Right cardiac atrium (tissue), 5 donors: ENCODE measurements around the gene OR6N2. TPM values are rescaled to one million over a fixed set of nuclear protein-coding genes. Genes with fewer than 3 reads are reported as not detected.

ENCODE experiments used
- ATAC-seq, 2 donors: fragments of 200-7000 bp; cut with Tn5 transposase; one replicate each; pipeline versions ENCODE4 v1.8.0 to v1.9.1; 2020; ENCODE audit warnings: moderate library complexity in 2 of 2, mild to moderate bottlenecking in 1 of 2
- DNase-seq, 3 donors: peaks; one replicate each; pipeline ENCODE4 v3.0.0-alpha.2; 2020
- H3K27ac ChIP-seq: one replicate; pipeline ENCODE4 v1.5.1; 2013; ENCODE audit warnings: mild to moderate bottlenecking, low read length, control low read depth, moderate library complexity
- H3K27me3 ChIP-seq: one replicate; pipeline ENCODE4 v1.6.1; 2013; ENCODE audit not compliant: control insufficient read depth, insufficient read depth
- H3K4me1 ChIP-seq: one replicate; pipeline ENCODE4 v1.6.1; 2013; ENCODE audit warnings: low read length; ENCODE audit not compliant: control insufficient read depth, insufficient read depth
- H3K4me3 ChIP-seq: one replicate; pipeline ENCODE4 v1.5.1; 2013; ENCODE audit warnings: low read length, control low read depth
- H3K9me3 ChIP-seq: one replicate; pipeline ENCODE4 v1.6.1; 2013; ENCODE audit warnings: low read length; ENCODE audit not compliant: control insufficient read depth
- WGBS: extraction: QIAGEN DNeasy Blood & Tissue Kit; methylation state at CpG from one replicate; pipeline ENCODE4 v1.1.7; 2013; 5-methylcytosine and 5-hydroxymethylcytosine counted together
- intact Hi-C, 4 donors: fragments of 100-400 bp; cut with DNase I; formaldehyde crosslinking; loops; one replicate each; pipeline versions ENCODE4 v1.11.0 to v1.14.0; 2022 to 2023
- polyA plus RNA-seq: library from polyadenylated mRNA; stranded (reverse); fragments of 200-250 nt; gene quantifications from one replicate; pipeline ENCODE4 v1.2.3, GENCODE V29; 2013
- total RNA-seq, 4 donors: library from RNA; stranded (reverse); fragmentation: NEBNext Ultra II Directional; extraction: Animal tissue kit (Norgen Biotek cat#: 25700); gene quantifications; one replicate each; pipeline ENCODE4 v1.2.1, GENCODE V29; 2021
- donor health status: healthy with polysubstance abuse.
- donor health status: DM: no; HTN: yes; CAD: no.
- donor health status: DM: no; HTN: no; CAD: no.
- donor health status: DM: no; HTN: yes; CAD: no; lungs with severe emphysema.
- donor health status: DM: yes; HTN: yes; CAD: no.

OR6N2 gene
- total and polyA plus RNA-seq, 5 donors, result not detected

- Histone ChIP-seq H3K9me3 (no peaks in the 10 kb centered on the region), H3K4me1 (no peaks in the 10 kb centered on the region), H3K27ac (no peak overlapping the region), H3K4me3 (no peak overlapping the region), H3K27me3 (no peaks in the 10 kb centered on the region)
- intact Hi-C loops, result no loop called here
- peak in 1 of 2 donors; percentile 11 for ATAC-seq
- DNase-seq, result peak in 1 of 3 donors; percentile 37
- 90% methylated on average over 9 of the region's 9 CpGs for WGBS
Measured at GRCh38 chr1:158752155-158752712, 28.8 kb downstream of the OR6N2 start.

- DNase-seq, result no peak
- intact Hi-C loops, result no loop called here
Measured at GRCh38 chr1:158735848-158736247, 45.2 kb downstream of the OR6N2 start.

GRCh38 chr1:158732524-158732923 is 48.5 kb downstream of the OR6N2 start:
- WGBS, result 61% methylated on average over 2 of the region's 2 CpGs

More at GRCh38 chr1:158735848-158736247, 45.2 kb downstream of the OR6N2 start:
- H3K4me3 ChIP-seq, result no peak overlapping the region
- no peaks in the 10 kb centered on the region for H3K4me1 ChIP-seq
- H3K27me3 ChIP-seq, result no peaks in the 10 kb centered on the region
- no peak overlapping the region for H3K27ac ChIP-seq
- no peaks in the 10 kb centered on the region for H3K9me3 ChIP-seq
- no peak for ATAC-seq

GRCh38 chr1:158731707-158732106 is 49.3 kb downstream of the OR6N2 start:
- DNase-seq (no peak), ATAC-seq (no peak)
- intact Hi-C loops, result no loop called here
- Histone ChIP-seq H3K4me1 (no peaks in the 10 kb centered on the region), H3K4me3 (no peak overlapping the region), H3K9me3 (no peaks in the 10 kb centered on the region), H3K27me3 (no peaks in the 10 kb centered on the region), H3K27ac (no peak overlapping the region)
- WGBS, result 88% methylated on average over 4 of the region's 4 CpGs

More at GRCh38 chr1:158732524-158732923, 48.5 kb downstream of the OR6N2 start:
- ATAC-seq (no peak), DNase-seq (no peak)
- no peak overlapping the region for H3K4me3 ChIP-seq
- no peaks in the 10 kb centered on the region for H3K9me3 ChIP-seq
- H3K27ac ChIP-seq, result no peak overlapping the region
- H3K4me1 ChIP-seq, result no peaks in the 10 kb centered on the region
- no peaks in the 10 kb centered on the region for H3K27me3 ChIP-seq
- intact Hi-C loops, result no loop called here

- ATAC-seq, result no peak
- DNase-seq, result no peak
- Histone ChIP-seq H3K27ac (no peak overlapping the region), H3K27me3 (no peaks in the 10 kb centered on the region), H3K4me3 (no peak overlapping the region), H3K9me3 (no peaks in the 10 kb centered on the region), H3K4me1 (no peaks in the 10 kb centered on the region)
- WGBS, result 77% methylated on average over 4 of the region's 4 CpGs
- intact Hi-C loops, result no loop called here
Measured at GRCh38 chr1:158730453-158730852, 50.6 kb downstream of the OR6N2 start.

GRCh38 chr1:158728510-158729225 is 52.3 kb downstream of the OR6N2 start:
- no peaks in the 10 kb centered on the region for H3K4me1 ChIP-seq
- 59% methylated on average over 3 of the region's 3 CpGs for WGBS
- H3K27ac ChIP-seq, result no peak overlapping the region
- H3K4me3 ChIP-seq, result no peak overlapping the region
- H3K9me3 ChIP-seq, result no peaks in the 10 kb centered on the region
- intact Hi-C loops, result no loop called here
- no peak for DNase-seq
- no peaks in the 10 kb centered on the region for H3K27me3 ChIP-seq
- ATAC-seq, result no peak

GRCh38 chr1:158724442-158724841 is 56.6 kb downstream of the OR6N2 start:
- intact Hi-C loops, result no loop called here
- no peak for ATAC-seq
- no peaks in the 10 kb centered on the region for H3K9me3 ChIP-seq
- no peaks in the 10 kb centered on the region for H3K4me1 ChIP-seq
- 95% methylated on average over 5 of the region's 5 CpGs for WGBS
- no peak for DNase-seq
- no peak overlapping the region for H3K27ac ChIP-seq
- no peaks in the 10 kb centered on the region for H3K27me3 ChIP-seq
- H3K4me3 ChIP-seq, result no peak overlapping the region

Other genes starting within 250 kb of the OR6N2 start
- not detected for gene OR6Y1, start 226.8 kb downstream of the OR6N2 start, total RNA-seq
- gene OR6Y1, start 226.8 kb downstream of the OR6N2 start, polyA plus RNA-seq, result not detected
- not detected for gene OR6P1, start 210.6 kb downstream of the OR6N2 start, total RNA-seq
- not detected for gene OR6P1, start 210.6 kb downstream of the OR6N2 start, polyA plus RNA-seq
- gene OR10X1, start 201.3 kb downstream of the OR6N2 start, total RNA-seq, result not detected
- not detected for gene OR10X1, start 201.3 kb downstream of the OR6N2 start, polyA plus RNA-seq
- gene OR10Z1, start 175.9 kb downstream of the OR6N2 start, total RNA-seq, result not detected
- gene OR10Z1, start 175.9 kb downstream of the OR6N2 start, polyA plus RNA-seq, result not detected
- gene SPTA1, start 94.5 kb downstream of the OR6N2 start, total RNA-seq, result not detected
- not detected for gene SPTA1, start 94.5 kb downstream of the OR6N2 start, polyA plus RNA-seq
- gene OR6K2, start 80.6 kb downstream of the OR6N2 start, total RNA-seq, result not detected
- gene OR6K2, start 80.6 kb downstream of the OR6N2 start, polyA plus RNA-seq, result not detected
- not detected for gene OR6K3, start 60.5 kb downstream of the OR6N2 start, total RNA-seq
- not detected for gene OR6K3, start 60.5 kb downstream of the OR6N2 start, polyA plus RNA-seq
- gene OR6K6, start 26.5 kb downstream of the OR6N2 start, total RNA-seq, result not detected
- not detected for gene OR6K6, start 26.5 kb downstream of the OR6N2 start, polyA plus RNA-seq
- not detected for gene OR6N1, start 9.0 kb downstream of the OR6N2 start, total RNA-seq
- not detected for gene OR6N1, start 9.0 kb downstream of the OR6N2 start, polyA plus RNA-seq
- gene MNDA, start 50.1 kb upstream of the OR6N2 start, total RNA-seq, result 1 to 10 TPM; 2.3 to 6.4 (median 4.2) TPM
- gene MNDA, start 50.1 kb upstream of the OR6N2 start, polyA plus RNA-seq, result 0.95 TPM
- gene PYHIN1, start 150.3 kb upstream of the OR6N2 start, total RNA-seq, result under 1 TPM in 3 of 4 donors, not detected in 1; 0.56 to 0.66 (median 0.62) TPM
- 0.20 TPM for gene PYHIN1, start 150.3 kb upstream of the OR6N2 start, polyA plus RNA-seq
- 10 to 100 TPM; 29.5 to 43.1 (median 34.1) TPM for gene IFI16, start 228.7 kb upstream of the OR6N2 start, total RNA-seq
- gene IFI16, start 228.7 kb upstream of the OR6N2 start, polyA plus RNA-seq, result 34.1 TPM